HL-60 (cell line): ENCODE measurements around the gene CHCHD6.

Source experiments
- POLR2AphosphoS5 ChIP-seq: IDR thresholded peaks from 2 replicates; pipeline ENCODE4 v1.6.1; 2012; ENCODE audit warnings: low read depth
- TF ChIP-seq, protein P1 (sequence below): IDR thresholded peaks from one replicate; pipeline ENCODE4 v1.5.1; 2011; ENCODE audit warnings: low read length, control low read depth, inconsistent platforms; ENCODE audit not compliant: insufficient read depth

DNA sequence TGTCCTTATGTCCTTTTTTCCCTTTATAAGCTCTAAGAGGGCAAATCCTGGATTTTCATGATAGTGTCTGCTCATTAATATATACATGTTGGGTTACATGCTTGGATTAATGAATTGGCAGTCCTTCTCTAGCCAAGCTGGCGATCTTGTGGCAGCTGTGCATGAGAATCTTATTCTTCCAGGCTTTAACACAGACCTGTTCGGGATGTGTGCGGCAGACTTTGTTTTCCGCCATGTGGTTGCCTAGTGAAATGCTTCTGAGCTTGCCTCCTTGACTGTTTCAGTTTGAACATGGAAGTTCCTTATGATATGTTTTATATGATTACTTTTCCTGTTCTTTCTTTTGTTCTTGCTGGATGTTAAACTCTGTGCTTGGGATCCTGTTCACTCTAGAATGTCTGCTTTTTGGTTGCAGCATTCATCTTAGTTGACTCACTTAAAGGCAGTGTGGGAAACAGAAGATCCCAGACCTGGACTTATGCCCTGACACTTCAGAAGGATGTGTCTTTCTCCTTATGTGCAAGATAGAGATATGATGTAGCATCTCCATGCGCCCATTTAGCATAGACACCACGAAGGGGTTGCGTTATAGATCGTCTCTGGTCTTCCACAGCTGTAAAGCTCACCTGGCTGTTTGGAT, 7.2 kb downstream of the CHCHD6 start:
- TF ChIP-seq, protein P1, sequence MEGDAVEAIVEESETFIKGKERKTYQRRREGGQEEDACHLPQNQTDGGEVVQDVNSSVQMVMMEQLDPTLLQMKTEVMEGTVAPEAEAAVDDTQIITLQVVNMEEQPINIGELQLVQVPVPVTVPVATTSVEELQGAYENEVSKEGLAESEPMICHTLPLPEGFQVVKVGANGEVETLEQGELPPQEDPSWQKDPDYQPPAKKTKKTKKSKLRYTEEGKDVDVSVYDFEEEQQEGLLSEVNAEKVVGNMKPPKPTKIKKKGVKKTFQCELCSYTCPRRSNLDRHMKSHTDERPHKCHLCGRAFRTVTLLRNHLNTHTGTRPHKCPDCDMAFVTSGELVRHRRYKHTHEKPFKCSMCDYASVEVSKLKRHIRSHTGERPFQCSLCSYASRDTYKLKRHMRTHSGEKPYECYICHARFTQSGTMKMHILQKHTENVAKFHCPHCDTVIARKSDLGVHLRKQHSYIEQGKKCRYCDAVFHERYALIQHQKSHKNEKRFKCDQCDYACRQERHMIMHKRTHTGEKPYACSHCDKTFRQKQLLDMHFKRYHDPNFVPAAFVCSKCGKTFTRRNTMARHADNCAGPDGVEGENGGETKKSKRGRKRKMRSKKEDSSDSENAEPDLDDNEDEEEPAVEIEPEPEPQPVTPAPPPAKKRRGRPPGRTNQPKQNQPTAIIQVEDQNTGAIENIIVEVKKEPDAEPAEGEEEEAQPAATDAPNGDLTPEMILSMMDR: no peak
- no peak for TF ChIP-seq POLR2AphosphoS5
